Endothelial cell (in vitro differentiated cells): Measurements from ENCODE around the gene NEDD4L. TPM values are rescaled to one million over a fixed set of nuclear protein-coding genes. Genes with fewer than 3 reads are reported as not detected.

Source experiments
- DNase-seq: peaks from one replicate; pipeline ENCODE4 v3.0.0; 2021; ENCODE audit warnings: low spot score
- H3K27ac Mint-ChIP-seq: one replicate; pipeline ENCODE4 v1.8.0; 2021; ENCODE audit warnings: mixed read lengths, inconsistent platforms; ENCODE audit not compliant: unreplicated experiment
- H3K27me3 Mint-ChIP-seq: one replicate; pipeline ENCODE4 v1.8.0; 2021; ENCODE audit warnings: mild to moderate bottlenecking, moderate library complexity, mixed read lengths, inconsistent platforms; ENCODE audit not compliant: unreplicated experiment
- H3K36me3 Mint-ChIP-seq: one replicate; pipeline ENCODE4 v1.8.0; 2021; ENCODE audit warnings: mild to moderate bottlenecking, low read depth, mixed read lengths, inconsistent platforms; ENCODE audit not compliant: unreplicated experiment
- H3K4me1 Mint-ChIP-seq: one replicate; pipeline ENCODE4 v1.8.0; 2021; ENCODE audit warnings: mild to moderate bottlenecking, mixed read lengths, inconsistent platforms; ENCODE audit not compliant: unreplicated experiment
- H3K4me3 Mint-ChIP-seq: one replicate; pipeline ENCODE4 v1.8.0; 2021; ENCODE audit warnings: mild to moderate bottlenecking, mixed read lengths, inconsistent platforms; ENCODE audit not compliant: unreplicated experiment
- H3K9me3 Mint-ChIP-seq: one replicate; pipeline ENCODE4 v1.8.0; 2021; ENCODE audit warnings: mixed read lengths, inconsistent platforms; ENCODE audit not compliant: unreplicated experiment
- total RNA-seq: library from RNA; stranded (reverse); fragmentation: NEBNext Ultra II Directional; extraction: Animal tissue kit (Norgen Biotek cat#: 25700); gene quantifications from one replicate; pipeline ENCODE4 v1.2.1, GENCODE V29; 2021; ENCODE audit not compliant: unreplicated experiment
- TF ChIP-seq, protein P1 (sequence below): fragments of 200-600 bp; sonication (generic); IDR thresholded peaks from one replicate; pipeline ENCODE4 v1.5.0; 2021; ENCODE audit warnings: antibody characterized with exemption; ENCODE audit not compliant: unreplicated experiment

NEDD4L gene
- total RNA-seq, 1 donor from 2014 or later = 42.8 TPM

- H3K27ac Mint-ChIP-seq = no peak overlapping the region
- no peak for DNase-seq
- peaks cover 6% of the 10 kb centered on the region for H3K36me3 Mint-ChIP-seq
- TF ChIP-seq, protein P1, sequence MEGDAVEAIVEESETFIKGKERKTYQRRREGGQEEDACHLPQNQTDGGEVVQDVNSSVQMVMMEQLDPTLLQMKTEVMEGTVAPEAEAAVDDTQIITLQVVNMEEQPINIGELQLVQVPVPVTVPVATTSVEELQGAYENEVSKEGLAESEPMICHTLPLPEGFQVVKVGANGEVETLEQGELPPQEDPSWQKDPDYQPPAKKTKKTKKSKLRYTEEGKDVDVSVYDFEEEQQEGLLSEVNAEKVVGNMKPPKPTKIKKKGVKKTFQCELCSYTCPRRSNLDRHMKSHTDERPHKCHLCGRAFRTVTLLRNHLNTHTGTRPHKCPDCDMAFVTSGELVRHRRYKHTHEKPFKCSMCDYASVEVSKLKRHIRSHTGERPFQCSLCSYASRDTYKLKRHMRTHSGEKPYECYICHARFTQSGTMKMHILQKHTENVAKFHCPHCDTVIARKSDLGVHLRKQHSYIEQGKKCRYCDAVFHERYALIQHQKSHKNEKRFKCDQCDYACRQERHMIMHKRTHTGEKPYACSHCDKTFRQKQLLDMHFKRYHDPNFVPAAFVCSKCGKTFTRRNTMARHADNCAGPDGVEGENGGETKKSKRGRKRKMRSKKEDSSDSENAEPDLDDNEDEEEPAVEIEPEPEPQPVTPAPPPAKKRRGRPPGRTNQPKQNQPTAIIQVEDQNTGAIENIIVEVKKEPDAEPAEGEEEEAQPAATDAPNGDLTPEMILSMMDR = no peak
- H3K4me1 Mint-ChIP-seq = no peaks in the 10 kb centered on the region
- H3K27me3 Mint-ChIP-seq = no peaks in the 10 kb centered on the region
- peaks cover 7% of the 10 kb centered on the region for H3K9me3 Mint-ChIP-seq
- no peak overlapping the region for H3K4me3 Mint-ChIP-seq
Measured at GRCh38 chr18:58020567-58021107, 23.4 kb upstream of the NEDD4L start.

DNA sequence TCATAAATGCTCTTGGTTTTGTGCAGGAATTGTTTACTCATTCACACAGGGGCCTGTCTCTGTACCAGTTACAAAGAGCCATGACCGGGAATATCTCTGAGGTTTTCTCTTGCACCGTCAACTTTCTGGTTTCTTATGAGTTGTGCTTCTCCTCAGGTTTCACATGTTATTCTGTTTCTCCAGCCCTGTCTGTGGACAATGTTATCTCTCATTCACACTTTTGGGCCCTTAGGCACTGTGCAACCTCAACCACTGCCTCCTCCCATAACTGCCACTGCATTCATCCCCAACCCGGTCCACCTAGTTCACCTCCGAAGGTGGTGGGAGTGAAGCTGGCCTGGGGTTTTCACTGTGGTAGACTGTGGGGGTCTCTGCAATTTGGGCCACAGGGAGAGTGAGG, 22.5 kb upstream of the NEDD4L start:
- Mint-ChIP-seq H3K9me3 (no peaks in the 10 kb centered on the region), H3K4me1 (no peaks in the 10 kb centered on the region), H3K4me3 (no peak overlapping the region), H3K27me3 (no peaks in the 10 kb centered on the region), H3K36me3 (no peaks in the 10 kb centered on the region), H3K27ac (no peak overlapping the region)
- TF ChIP-seq, protein P1 = no peak
- DNase-seq = no peak

DNA sequence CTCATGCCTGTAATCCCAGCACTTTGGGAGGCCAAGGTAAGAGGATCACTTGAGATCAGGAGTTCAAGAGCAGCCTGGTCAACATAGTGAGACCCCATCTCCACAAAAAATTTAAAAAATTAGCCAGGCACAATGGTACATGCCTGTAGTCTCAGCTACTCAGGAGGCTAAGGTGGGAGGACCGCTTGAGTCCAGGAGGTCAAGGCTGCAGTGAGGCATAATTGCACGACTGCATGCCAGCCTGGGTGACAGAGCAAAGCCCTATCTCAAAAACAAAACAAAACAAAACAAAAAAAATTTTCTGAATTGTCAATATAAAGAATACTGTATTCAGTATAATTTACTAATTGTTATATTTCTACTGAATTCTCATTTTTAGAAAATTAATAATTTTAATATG, 20.9 kb upstream of the NEDD4L start:
- H3K9me3 Mint-ChIP-seq = no peaks in the 10 kb centered on the region
- no peaks in the 10 kb centered on the region for H3K36me3 Mint-ChIP-seq
- TF ChIP-seq, protein P1 = no peak
- H3K4me3 Mint-ChIP-seq = no peak overlapping the region
- no peak for DNase-seq
- no peaks in the 10 kb centered on the region for H3K27me3 Mint-ChIP-seq
- H3K27ac Mint-ChIP-seq = no peak overlapping the region
- H3K4me1 Mint-ChIP-seq = no peaks in the 10 kb centered on the region

DNA sequence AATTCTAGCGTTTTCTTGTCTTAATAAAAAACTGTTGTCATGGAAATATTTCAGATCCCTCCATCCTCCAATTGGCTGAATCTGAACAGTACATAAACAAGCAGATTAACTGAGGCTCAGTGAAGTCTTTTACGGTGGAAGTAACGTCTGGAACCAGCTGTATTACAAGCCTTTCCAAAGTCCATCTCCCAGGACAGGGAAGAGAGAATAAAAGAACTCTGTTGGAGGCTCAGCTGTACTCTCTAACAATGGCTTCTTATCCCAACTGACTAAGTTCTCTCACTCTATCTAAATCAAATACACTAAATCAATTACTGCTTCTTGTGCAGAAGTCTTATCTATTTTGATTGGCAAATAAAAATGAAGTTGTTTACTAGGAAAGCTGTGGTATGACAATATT, 19.9 kb upstream of the NEDD4L start:
- H3K9me3 Mint-ChIP-seq = no peaks in the 10 kb centered on the region
- no peak for DNase-seq
- no peak overlapping the region for H3K4me3 Mint-ChIP-seq
- no peaks in the 10 kb centered on the region for H3K36me3 Mint-ChIP-seq
- no peak overlapping the region for H3K27ac Mint-ChIP-seq
- H3K4me1 Mint-ChIP-seq = no peaks in the 10 kb centered on the region
- no peaks in the 10 kb centered on the region for H3K27me3 Mint-ChIP-seq
- TF ChIP-seq, protein P1 = no peak

DNA sequence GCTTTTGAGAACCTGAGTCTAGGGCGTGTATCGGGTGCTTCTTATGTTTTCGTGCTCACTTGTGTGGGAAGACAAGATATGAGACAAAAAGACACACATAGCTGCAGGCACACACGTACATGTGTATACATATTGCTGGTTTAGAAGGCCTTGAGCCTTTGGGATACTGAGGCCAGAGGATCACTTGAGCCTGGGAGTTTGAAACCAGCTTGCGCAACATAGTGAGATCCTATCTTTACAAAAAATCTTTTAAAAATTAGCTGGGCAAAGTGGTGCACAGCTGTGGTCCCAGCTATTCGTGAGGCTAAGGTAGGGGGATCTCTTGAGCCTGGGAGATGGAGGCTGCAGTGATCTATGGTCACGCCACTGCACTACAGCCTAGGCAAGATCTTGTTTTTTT, 18.8 kb upstream of the NEDD4L start:
- Mint-ChIP-seq H3K27ac (no peak overlapping the region), H3K4me3 (no peak overlapping the region), H3K36me3 (no peaks in the 10 kb centered on the region), H3K4me1 (no peaks in the 10 kb centered on the region), H3K27me3 (no peaks in the 10 kb centered on the region), H3K9me3 (no peaks in the 10 kb centered on the region)
- TF ChIP-seq, protein P1 = no peak
- DNase-seq = no peak
